Left kidney (tissue), 1 donor: ENCODE measurements around the gene TTC8. TPM values are rescaled to one million over a fixed set of nuclear protein-coding genes. Genes with fewer than 3 reads are reported as not detected.

ENCODE experiments used
- polyA plus RNA-seq: library from polyadenylated mRNA; unstranded; fragments of 120-200 nt; gene quantifications from one replicate; pipeline ENCODE4 v1.2.1, GENCODE V29; 2013; ENCODE audit not compliant: insufficient read length

Gene TTC8
- polyA plus RNA-seq, 1 donor = 47.2 TPM

Other genes starting within 250 kb of the TTC8 start
- gene EML5, start 31.7 kb upstream of the TTC8 start, polyA plus RNA-seq = 2.5 TPM